Neural cell (in vitro differentiated cells): ENCODE measurements around the gene DOCK9. TPM values are rescaled to one million over a fixed set of nuclear protein-coding genes. Genes with fewer than 3 reads are reported as not detected.

Experiments used
- H2AFZ ChIP-seq: fragments of 200-600, 300-800 bp; sonication (generic), shearing (Covaris generic); 2 replicates; pipeline ENCODE4 v1.6.0; 2014; ENCODE audit warnings: low read depth, mild to moderate bottlenecking, antibody characterized with exemption, low read length, moderate library complexity
- H3F3A ChIP-seq: fragments of 200-600 bp; shearing (Covaris generic); 2 replicates; pipeline ENCODE4 v1.6.1; 2016; ENCODE audit warnings: mild to moderate bottlenecking, moderate library complexity, mixed read lengths, antibody characterized with exemption, low read length; ENCODE audit not compliant: insufficient read depth, poor library complexity, severe bottlenecking
- H3K27ac ChIP-seq: fragments of 200-600, 300-800 bp; sonication (generic), shearing (Covaris generic); 2 replicates; pipeline ENCODE4 v1.5.1; 2014; ENCODE audit warnings: mild to moderate bottlenecking, low read length, moderate library complexity
- H3K27me3 ChIP-seq: fragments of 300-800, 200-600 bp; sonication (generic), shearing (Covaris generic); 2 replicates; pipeline ENCODE4 v1.6.0; 2014; ENCODE audit warnings: mild to moderate bottlenecking, low read depth, low read length, moderate library complexity; ENCODE audit not compliant: insufficient read depth
- H3K36me3 ChIP-seq: fragments of 300-800, 200-600 bp; sonication (generic), shearing (Covaris generic); 2 replicates; pipeline ENCODE4 v1.5.1; 2014; ENCODE audit warnings: mild to moderate bottlenecking, antibody characterized with exemption, low read length, moderate library complexity; ENCODE audit not compliant: insufficient read depth
- H3K4me2 ChIP-seq: fragments of 300-800, 200-600 bp; sonication (generic), shearing (Covaris generic); 2 replicates; pipeline ENCODE4 v1.6.0; 2014; ENCODE audit warnings: mild to moderate bottlenecking, low read length
- H3K4me3 ChIP-seq: fragments of 300-800, 200-600 bp; sonication (generic), shearing (Covaris generic); 2 replicates; pipeline ENCODE4 v1.5.1; 2014; ENCODE audit warnings: mild to moderate bottlenecking, low read length, moderate library complexity
- H3K79me2 ChIP-seq: fragments of 200-600 bp; shearing (Covaris generic); replicated peaks from 2 replicates; pipeline ENCODE4 v1.6.0; 2014; ENCODE audit warnings: mild to moderate bottlenecking, low read length, moderate library complexity; ENCODE audit not compliant: insufficient read depth
- H3K9ac ChIP-seq: fragments of 300-800, 200-600 bp; sonication (generic), shearing (Covaris generic); 2 replicates; pipeline ENCODE4 v1.6.1; 2016; ENCODE audit warnings: mild to moderate bottlenecking, low read length, mixed read lengths
- H3K9me2 ChIP-seq: fragments of 200-600 bp; shearing (Covaris generic); 2 replicates; pipeline ENCODE4 v1.6.1; 2016; ENCODE audit warnings: mild to moderate bottlenecking, low read length, mixed read lengths; ENCODE audit not compliant: insufficient read depth
- H3K9me3 ChIP-seq: fragments of 200-600, 300-800 bp; sonication (generic), shearing (Covaris generic); 2 replicates; pipeline ENCODE4 v1.6.1; 2016; ENCODE audit warnings: mild to moderate bottlenecking, mixed run types, low read length, moderate library complexity, mixed read lengths
- H4K20me1 ChIP-seq: fragments of 200-600 bp; shearing (Covaris generic); 2 replicates; pipeline ENCODE4 v1.6.1; 2016; ENCODE audit warnings: mild to moderate bottlenecking, mixed run types; ENCODE audit not compliant: insufficient read depth
- CTCF ChIP-seq: fragments of 450-650 bp; IDR thresholded peaks from 2 replicates; pipeline ENCODE4 v1.5.1; 2014; ENCODE audit warnings: antibody characterized with exemption, mild to moderate bottlenecking, moderate library complexity; ENCODE audit not compliant: poor library complexity, severe bottlenecking
- EP300 ChIP-seq: fragments of 450-650 bp; conservative IDR thresholded peaks from 2 replicates; pipeline ENCODE4 v1.6.1; 2014; ENCODE audit warnings: antibody characterized with exemption, mild to moderate bottlenecking, moderate library complexity; ENCODE audit not compliant: poor library complexity, severe bottlenecking
- EZH2 ChIP-seq: fragments of 200-600, 300-800 bp; shearing (Covaris generic), sonication (generic); IDR thresholded peaks from 2 replicates; pipeline ENCODE4 v1.6.1; 2014; ENCODE audit warnings: antibody characterized with exemption, low read length, borderline replicate concordance, mild to moderate bottlenecking; ENCODE audit not compliant: insufficient read depth, poor library complexity, severe bottlenecking
- MXI1 ChIP-seq: fragments of 450-650 bp; conservative IDR thresholded peaks from 2 replicates; pipeline ENCODE4 v1.6.1; 2014; ENCODE audit warnings: antibody characterized with exemption, mild to moderate bottlenecking; ENCODE audit not compliant: poor library complexity, severe bottlenecking
- POLR2AphosphoS5 ChIP-seq: IDR thresholded peaks from 2 replicates; pipeline ENCODE4 v1.6.1; 2012
- RAD21 ChIP-seq: fragments of 450-650 bp; conservative IDR thresholded peaks from 2 replicates; pipeline ENCODE4 v1.6.1; 2014; ENCODE audit warnings: antibody characterized with exemption, mild to moderate bottlenecking, moderate library complexity
- REST ChIP-seq: IDR thresholded peaks from 2 replicates; pipeline ENCODE4 v1.6.1; 2012; ENCODE audit warnings: borderline replicate concordance
- SMC3 ChIP-seq: fragments of 450-650 bp; conservative IDR thresholded peaks from 2 replicates; pipeline ENCODE4 v1.6.1; 2014; ENCODE audit warnings: antibody characterized with exemption, mild to moderate bottlenecking, moderate library complexity; ENCODE audit not compliant: poor library complexity
- TAF1 ChIP-seq: IDR thresholded peaks from 2 replicates; pipeline ENCODE4 v1.6.1; 2012; ENCODE audit warnings: low read depth
- polyA plus RNA-seq: library from polyadenylated mRNA; depleted of rRNA; stranded (reverse); fragments of >200 nt; gene quantifications from 2 replicates; pipeline ENCODE4 v1.2.3, GENCODE V29; 2014

The DOCK9 gene
- polyA plus RNA-seq, 1 donor from 2014 or later = 11.4 TPM

GRCh38 chr13:99009987-99010551, 32.2 kb upstream of the DOCK9 start:
- Histone ChIP-seq H3K4me2 (no peak overlapping the region), H3K79me2 (no peaks in the 10 kb centered on the region), H4K20me1 (no peaks in the 10 kb centered on the region), H3K9me2 (no peaks in the 10 kb centered on the region), H3K4me3 (no peak overlapping the region), H3K9me3 (no peaks in the 10 kb centered on the region), H3F3A (no peaks in the 10 kb centered on the region), H3K36me3 (no peaks in the 10 kb centered on the region), H3K27ac (no peak overlapping the region), H3K9ac (no peak overlapping the region), H3K27me3 (no peaks in the 10 kb centered on the region), H2AFZ (no peak overlapping the region)
- TF ChIP-seq TAF1 (no peak), SMC3 (no peak), EZH2 (no peak), CTCF (no peak), REST (no peak), POLR2AphosphoS5 (no peak), EP300 (no peak), MXI1 (no peak), RAD21 (no peak)

GRCh38 chr13:99008577-99008976, 30.7 kb upstream of the DOCK9 start:
- no peaks in the 10 kb centered on the region for H3K9me2 ChIP-seq
- no peak overlapping the region for H2AFZ ChIP-seq
- no peaks in the 10 kb centered on the region for H3K27me3 ChIP-seq
- H3K9me3 ChIP-seq = no peaks in the 10 kb centered on the region
- no peak overlapping the region for H3K27ac ChIP-seq
- H3K4me3 ChIP-seq = no peak overlapping the region
- H4K20me1 ChIP-seq = no peaks in the 10 kb centered on the region
- H3K36me3 ChIP-seq = no peaks in the 10 kb centered on the region
- TF ChIP-seq CTCF (no peak), RAD21 (no peak), MXI1 (no peak), SMC3 (no peak), EP300 (no peak), REST (no peak), POLR2AphosphoS5 (no peak), TAF1 (no peak), EZH2 (no peak)
- H3F3A ChIP-seq = no peaks in the 10 kb centered on the region
- no peak overlapping the region for H3K4me2 ChIP-seq
- H3K9ac ChIP-seq = no peak overlapping the region
- no peaks in the 10 kb centered on the region for H3K79me2 ChIP-seq
